Amniotic stem cell (primary cell): ENCODE measurements around the gene DDX24.

ENCODE experiments used
- DNase-seq: peaks from one replicate; lab custom pipeline; 2025; lab: John Stamatoyannopoulos, UW

The DDX24 gene

DNA sequence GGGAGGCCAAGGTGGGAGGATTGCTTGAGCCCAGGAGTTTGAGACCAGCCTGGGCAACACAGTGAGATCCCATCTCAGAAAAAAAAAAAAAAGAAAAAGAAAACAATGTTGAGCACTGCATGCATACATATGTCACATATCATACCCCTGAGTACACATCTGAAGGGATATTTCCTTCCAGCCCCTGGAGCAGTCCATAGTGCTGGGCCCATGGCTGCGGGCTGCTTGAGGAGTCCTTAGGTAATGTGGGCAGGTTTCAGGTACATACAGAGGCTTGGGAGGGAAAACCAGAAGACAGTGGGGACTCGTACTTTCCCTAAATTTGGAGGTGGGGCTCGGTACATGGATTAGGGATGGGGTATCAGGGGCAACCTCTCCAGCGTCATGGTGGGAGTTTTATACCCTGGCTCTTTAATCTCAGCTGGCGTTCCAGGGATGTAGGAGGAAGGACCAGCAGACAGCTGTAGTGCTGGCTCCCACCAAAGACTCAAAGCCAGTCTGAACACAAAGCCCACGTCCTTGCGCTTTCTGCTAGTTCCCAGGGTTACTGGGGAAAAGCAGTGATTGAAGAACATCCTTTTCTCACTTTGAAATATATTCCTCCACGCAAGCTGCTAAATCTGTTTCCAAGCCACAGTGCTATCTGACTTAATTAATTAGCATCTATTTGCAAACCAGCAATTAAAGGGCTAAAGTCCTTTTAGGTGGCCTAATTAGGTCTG is 49.7 kb downstream of the DDX24 start:
- no peak for DNase-seq

DNA sequence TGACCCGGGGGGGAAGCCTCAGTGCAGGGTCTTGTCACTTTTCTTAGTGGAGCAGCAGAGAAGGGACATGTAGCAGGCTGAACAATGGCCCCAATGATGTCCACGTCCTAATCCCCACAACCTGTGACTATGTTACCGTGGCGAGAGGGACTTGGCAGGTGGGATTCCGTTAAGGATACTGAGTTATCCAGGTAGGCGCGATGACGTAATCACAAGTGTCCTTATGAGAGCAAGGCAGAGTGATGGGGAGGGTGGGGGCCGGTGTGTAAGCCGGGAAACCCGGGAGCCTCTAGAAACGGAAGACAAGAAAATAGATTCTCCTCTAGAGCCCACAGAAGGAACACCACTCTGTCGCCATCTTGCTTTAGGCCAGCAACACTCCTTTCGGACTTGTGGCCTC is 50.4 kb downstream of the DDX24 start:
- DNase-seq = no peak

DNA sequence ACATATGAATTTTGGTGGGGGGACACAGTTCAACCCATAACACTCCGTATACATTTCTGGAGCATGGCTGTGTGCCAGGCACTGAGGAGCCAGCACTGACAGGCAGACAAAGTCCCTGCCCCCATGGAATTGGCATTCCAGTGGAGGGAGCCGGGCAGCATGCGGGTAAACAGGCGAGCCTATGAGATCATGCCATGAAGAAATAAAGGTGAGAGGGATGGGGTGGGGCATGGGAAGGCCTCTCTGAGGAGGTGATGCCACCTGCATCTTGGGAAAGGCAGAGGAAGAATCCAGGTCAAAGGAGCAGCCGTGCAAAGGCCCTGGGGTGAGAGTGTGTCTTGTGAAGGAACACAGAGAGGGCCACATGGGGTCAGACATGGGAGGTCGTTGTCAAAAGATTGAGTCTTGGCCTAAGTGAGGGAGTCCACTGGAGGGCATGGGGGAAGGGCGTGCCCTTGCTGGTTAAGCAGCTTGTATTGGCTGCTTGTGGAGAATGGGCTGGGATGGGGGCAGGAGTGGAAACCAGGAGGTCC is 51.3 kb downstream of the DDX24 start:
- no peak for DNase-seq

DNA sequence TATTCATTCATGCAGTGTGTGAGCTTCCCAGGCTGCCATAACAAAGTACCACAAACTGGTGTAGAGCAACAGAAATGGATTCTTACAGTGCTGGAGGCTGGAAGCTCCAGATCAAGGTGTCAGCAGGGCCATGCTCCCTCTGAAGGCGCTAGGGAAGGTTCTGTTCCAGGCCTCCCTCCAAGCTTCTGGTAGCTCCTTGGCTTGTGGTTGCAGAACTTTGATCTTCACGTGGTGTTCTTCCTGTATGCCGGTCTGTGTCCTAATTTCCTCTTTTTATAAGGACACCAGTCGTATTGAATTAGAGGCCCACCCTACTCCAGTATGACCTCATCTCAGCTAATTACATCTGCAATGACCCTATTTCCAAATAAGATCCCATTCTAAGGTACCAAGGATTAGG is 51.7 kb downstream of the DDX24 start:
- DNase-seq = no peak

DNA sequence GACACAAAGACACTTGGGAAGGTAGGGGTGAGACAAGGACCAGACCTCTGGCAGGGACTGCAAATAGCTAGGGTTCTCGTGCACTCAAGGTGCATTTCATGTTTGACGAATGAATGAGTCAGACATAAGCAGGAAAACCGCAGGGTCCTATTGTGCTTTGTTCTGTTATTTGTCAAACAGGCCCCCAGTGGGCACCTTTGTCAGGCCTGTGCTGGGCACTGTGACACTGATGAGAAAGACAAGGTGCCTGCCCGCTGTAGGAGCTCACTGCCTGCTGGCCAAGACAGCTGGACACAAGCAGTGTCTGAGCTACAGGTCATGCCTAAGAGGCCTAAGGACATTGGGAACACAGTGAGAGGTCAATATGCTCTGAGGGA is 52.6 kb downstream of the DDX24 start:
- DNase-seq = no peak

DNA sequence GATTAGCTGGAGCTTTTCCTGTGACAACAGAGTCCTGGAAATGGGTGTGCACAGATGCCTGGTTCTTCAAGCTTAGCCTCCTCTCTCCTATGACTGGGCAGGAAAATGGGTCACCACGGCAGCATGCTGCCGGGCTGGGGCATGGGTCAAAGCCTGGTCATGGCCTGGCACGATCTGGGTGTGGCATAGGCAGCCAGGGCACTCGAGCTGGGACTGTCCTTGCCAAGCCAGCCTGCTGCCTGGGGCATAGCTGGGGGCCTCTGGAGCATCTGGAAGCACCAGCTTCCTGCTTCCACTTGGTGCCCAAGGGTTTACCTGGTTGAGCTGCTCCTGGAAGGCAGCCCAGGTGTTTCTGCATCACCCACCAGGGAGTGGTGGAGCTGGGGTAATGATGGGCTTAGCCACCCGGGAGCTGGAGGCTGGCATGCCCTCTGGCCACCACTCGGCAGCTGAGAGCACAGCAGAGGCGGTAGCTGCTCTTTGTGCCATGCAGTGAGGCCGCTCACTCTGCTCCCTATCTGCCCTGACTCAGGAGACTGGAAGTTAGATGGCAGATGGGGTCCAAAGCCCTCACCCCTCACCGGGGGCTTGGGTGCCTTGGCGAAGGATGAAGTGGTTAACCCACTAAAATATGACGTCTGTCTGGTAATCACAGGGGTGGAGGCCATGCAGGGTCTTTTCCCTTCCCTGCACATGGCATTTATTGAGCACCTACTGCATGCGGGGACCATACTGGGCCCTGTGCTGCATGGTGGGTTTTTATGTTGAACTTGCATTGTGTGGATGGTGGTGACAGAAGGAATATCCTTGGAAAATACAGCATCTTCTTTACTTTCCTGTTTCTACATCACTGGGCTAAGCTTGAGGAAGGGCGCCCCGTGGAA is 53.2 kb downstream of the DDX24 start:
- no peak for DNase-seq

DNA sequence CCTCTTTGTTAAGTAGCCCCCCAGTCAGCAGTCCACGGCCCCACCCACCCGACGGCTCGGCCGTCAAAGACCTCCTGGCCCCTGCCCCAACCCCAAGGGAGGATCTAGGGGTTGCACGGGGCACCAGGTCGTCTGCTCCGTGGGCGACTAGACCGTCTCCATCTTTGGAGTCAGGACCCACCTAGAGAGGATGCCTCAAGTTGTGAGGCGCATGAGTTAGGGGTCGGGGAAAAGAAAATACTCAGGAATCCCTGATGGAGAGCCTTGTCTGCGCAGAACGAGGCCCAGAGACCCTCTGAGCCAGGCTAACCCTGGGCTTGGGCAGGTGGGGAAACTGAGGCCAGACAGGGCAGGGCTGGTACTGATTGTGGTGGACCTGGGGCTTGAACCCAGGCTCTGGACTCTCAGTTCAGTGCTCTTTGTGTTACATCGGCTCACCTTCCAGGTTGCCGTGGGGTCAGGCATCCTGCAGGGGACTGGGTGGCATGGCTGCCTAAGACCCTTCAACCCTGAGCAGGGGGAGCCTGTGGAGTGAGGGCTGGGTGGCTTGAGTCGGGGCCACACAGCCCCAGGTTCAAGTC is 54.0 kb downstream of the DDX24 start:
- no peak for DNase-seq

DNA sequence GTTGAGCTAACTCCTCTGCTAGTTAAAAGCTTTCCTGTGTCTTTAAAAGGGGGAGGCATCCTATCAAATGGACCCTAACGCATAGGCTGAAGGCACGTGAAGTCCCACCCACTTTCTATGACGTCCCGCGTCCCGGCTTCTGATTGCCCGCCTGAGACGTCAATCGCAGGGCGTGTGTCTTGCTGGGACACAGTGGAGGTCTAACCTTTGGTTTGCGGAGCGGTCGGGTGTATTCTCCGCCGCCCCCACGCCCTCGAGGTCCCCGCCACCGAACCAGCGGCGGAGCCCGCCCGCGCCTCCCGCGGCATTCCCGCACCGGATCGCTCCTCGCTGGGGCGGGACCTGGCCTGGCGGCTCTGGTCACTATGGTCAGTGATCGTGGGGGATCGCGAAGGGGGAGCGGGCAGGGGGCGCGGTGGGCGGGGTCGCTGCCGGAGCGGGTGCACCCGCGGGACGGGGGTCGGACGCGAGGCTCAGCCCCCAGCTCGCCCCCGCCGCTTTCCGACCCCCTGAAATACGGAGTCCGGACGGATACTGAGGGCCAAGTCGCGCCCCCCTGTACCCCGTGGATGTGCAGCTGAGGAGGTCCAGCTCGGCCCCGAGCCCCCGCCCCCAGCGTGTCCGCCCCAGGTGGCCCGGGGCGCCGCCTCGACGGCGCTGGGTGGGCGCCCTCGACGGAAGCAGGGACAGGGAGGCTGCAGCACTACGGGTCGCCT is 54.7 kb downstream of the DDX24 start, which contains the start of gene OTUB2:
Gene OTUB2 (plus strand): TSS at position 168 of the 716 bp plus-strand sequence. CDS start 198 bp downstream, at position 366.
- DNase-seq = peak; percentile 94

DNA sequence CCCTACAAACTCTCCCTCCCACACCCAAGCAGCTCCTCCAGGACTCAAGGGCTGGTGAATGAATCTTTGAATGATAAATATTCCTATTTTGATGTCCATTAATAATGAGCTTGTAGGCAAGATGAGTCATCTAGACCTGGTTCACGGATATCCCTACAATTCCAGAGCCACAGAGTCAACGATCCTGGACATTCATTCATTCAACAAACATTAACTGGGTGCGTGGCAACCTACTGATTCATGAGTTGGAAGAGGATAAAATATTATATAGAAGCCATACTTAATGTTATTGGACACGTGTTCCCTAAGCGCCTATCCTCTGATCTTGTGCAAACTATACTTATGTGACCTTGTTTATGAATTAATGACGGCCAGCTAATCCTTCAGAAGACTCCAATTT is 55.3 kb downstream of the DDX24 start:
- no peak for DNase-seq

DNA sequence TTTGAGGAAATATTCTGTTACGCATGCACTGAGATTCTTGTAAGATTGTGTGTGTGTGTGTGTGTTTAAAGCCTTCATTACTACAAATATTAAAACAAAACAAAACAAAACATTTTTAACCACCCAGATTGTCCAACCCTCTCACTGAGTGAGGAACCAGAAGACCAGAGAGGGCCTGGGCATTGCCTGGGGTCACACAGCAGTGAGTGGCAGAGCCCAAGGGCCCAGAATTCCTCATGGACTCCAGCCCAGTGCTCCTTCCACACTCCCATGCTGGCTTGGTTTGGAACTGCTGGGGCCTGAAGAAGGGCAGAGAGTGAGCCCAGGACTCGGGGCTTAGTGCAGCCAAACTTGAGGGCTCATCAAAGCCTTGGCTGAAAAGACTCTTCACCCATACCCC is 56.5 kb downstream of the DDX24 start:
- DNase-seq = no peak

DNA sequence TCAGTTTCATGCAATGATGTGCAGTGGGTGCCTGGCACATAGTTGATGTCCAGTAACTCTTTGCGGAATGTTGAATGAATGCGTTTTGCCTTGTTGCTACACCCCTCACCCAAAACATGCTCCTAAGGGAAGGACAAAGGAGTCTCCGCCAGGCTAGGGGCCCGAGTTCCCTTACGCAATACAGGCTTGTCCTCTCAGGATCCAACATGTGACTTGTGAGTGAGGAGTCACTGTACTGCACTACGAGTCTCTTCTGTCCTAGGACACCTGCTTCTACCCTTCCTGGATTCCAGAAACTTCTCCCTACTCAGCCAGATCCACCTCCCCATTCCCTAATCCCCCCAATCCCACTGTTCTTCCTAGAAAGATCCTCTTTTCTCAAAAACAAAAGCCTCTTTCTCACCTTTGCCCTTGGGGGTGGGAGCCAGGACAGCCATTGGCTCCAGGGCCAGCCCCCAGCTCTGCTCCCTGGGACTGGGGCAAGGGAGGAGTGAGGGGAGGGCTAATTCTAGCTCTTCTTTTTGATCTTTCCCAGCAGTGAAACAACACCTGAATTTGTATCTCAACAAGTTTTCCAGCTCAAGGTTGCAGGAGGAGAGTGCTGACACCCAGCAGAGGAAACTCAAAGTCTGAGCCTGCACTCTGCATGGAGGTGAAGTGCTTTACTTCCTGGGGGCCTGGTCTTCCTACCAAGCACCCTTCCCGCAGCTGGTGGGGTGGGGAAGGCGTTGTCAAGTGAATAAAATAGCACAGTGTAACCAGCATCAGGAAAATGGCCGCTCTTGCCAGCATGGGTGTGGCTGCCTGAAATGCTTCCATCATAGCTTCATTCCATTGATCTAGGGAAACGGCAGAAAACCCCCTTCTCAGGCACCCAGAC is 58.2 kb downstream of the DDX24 start:
- DNase-seq = no peak

DNA sequence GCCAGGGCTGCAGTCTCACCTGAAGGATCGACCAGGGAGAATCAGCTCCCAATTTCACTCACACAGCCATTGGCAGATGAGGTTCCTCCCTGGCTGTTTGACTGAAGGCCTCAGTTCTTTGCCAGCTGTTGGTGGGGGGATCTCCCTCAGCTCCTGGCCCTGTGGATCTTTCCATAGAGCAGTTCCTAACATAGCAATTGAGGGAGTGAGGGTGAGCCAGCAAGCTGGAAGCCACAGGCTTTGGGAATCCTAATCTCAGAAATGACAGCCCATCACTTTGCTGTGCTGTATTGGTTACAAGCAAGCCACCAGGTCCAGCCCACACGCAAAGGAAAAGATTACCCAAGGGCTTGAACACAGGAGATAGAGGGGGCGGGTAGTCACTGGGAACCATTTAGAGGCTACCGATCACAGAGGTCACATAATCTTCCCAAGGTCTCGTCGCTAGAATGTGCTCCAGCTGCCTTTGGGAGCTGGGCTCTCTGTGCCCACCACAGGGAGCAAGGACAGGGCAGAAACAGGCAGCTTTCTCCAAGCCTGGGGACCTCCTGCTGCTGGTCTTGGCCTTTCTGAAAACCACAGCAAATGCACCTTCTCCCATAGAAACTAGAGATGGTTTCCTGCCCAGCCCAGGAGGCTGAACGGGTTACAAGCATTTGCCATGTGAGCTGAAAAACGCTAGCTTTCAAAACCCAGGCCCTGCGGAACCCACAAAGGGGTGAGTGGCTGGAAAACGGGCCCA is 59.4 kb downstream of the DDX24 start:
- DNase-seq = no peak

DNA sequence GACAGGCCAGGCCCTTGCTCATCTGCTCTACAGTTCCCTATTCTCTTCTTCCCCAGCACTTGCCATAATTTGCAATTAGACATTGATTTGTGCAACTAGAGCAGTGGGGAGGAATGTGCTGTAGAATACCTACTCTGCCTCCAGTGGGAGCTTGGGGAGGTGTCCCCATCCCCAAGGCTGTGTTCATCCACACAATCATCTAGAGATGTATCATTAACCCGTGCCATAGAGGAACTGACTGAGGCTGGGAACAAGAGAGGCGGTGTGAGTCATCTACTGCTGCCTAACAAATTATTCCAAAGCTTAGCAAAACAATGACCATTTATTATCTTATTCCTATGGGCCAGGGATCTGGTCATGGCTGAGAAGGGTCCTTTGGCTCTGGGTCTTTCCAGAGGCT is 60.0 kb downstream of the DDX24 start:
- no peak for DNase-seq

DNA sequence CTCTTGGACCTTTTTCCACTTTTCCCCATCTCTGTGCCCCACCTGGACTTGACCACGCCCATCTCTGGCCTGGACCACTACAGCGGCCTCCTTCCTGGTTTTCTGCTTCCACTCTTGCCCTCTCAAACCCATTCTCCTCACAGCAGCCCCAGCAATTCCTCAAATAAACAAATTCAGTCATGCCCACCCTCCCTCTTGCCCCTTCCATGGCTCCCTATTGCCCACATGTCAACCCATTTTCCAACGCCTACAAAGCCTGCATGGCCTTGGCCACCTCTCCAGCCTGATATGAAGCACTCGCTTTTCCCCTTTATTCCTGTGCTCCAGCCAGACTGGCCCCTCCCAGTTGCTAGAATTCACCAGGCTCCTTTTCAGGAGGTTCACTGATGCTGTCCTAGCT is 60.7 kb downstream of the DDX24 start:
- DNase-seq = no peak

DNA sequence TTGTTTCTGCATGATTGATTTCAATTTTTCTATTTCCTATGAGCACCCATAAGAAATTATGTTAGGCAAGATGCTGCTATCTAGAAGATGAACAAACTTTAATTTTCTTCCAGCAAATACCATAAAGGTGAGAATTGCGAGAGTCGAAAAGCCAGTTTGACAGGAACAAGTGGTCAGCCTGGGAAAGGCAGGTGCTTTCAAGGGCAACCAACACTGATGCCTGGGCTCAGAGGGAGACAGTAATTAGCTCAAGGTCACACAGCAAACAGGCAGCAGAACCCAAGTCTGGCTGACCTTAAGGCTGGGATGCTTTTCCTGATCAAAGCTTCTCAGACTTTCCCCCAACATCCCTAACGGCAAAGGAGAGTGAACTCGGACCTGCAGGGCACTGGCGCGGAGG is 61.7 kb downstream of the DDX24 start:
- no peak for DNase-seq

DNA sequence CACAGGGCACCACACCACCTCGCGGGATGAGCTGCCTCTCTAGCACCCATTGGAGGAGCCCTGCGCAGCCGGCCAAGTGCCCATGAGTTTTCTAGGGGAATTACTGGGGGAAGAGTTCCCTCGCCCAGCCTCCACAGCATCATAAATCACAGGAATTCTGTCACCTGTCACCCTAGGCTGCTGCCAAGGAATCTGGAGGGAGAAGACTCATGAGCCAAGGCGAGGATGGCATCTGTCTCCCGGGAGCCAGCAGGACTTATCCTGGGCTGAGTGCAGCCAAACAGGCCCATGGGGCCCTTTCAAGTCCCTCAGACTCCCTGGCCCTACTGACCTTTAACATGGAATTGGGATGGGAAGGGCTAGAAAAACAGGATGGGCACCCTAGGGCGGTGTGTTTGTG is 62.7 kb downstream of the DDX24 start:
- no peak for DNase-seq

DNA sequence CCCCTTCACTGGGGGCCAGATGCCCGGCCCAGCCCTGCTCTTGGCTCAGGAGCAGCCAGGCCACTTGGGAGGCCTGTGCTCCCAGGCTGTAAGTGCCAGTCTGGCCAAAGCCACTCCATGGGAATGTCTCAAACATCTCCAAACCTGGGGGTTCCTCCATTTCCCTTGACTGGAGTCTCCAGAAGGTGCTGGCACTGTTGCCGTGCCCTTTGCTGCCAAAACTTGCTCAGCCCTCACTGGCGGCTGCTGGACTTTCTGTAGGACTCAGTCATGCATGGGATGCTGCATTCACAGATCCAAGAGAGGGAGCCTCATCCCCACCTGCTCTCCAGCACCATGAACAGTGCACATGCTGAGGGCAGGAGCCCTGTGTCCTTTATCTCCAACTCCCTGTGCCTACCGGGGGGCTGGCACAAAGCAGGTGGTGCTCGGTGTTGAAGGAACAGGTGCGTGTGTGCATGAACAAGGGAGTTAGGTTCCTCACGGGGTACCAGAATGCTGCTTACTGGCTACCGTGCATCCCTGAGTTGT is 64.5 kb downstream of the DDX24 start:
- no peak for DNase-seq

DNA sequence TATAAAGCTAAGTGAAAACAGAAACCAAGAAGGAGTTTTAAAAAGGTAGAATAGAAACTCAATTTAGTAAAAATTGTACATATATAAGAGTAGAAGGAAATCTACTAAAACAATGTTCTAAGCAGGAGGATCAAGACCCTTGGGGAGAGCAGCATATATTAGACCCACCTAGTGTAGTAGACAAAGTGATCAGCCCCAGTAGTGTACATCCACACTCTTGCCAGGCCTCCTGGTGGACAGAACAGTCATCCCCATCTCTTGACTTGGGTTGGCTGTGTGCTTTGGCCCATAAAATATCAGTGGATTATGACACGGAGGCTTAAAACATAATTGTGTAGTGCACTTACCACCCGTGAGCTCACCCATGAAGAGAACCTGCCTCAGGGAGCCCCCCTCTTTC is 65.8 kb downstream of the DDX24 start:
- DNase-seq = no peak

DNA sequence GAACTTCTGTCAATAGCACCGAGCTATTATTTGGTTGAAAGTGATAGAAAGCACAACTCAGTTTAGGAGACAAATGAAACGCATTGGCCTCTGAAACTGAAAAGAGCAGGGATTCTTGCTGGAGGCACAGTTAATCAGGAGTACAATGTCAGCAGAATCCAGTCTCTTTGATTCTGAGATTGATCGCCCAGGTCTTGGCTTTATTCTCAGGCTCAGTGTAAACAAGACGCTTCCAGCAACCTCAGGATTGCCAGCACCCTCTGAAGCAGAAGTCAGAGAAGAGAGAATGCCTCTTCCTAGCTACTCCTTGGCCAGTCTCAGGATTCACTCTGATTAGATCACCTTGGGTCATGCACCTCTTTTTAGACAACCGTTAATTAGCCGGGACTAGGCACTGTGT is 66.6 kb downstream of the DDX24 start:
- no peak for DNase-seq

DNA sequence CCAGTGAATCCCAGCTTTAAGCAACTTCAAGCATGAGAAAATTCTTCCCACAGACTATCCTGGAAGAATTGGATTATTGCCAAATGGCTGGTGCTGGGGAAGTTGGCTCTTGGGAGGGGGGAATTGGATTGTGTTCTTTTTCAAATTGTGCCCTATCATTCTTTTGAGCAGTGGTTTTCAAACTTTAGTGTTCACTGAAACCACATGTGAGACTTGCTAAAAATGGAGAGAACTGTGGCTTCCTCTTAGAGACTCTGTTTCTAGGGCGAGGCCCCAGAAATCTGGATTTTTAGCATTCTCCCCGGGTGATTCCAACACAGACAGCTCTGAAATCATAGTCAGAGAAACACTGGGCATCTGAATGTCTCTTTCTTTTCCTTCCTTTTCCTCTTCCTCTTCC is 69.2 kb downstream of the DDX24 start:
- DNase-seq = no peak
